Keratinocyte (primary cell): ENCODE data around the gene MMP28. TPM values are rescaled to one million over a fixed set of nuclear protein-coding genes. Genes with fewer than 3 reads are reported as not detected.
A peak's percentile ranks its signal among the peaks of the same experiment; 100 is the strongest.

Experiments
- DNase-seq: peaks from one replicate; pipeline ENCODE4 v3.0.0-alpha.2; 2011; ENCODE audit warnings: low read depth, missing footprints, low spot score
- FAIRE-seq: peaks from 2 replicates; lab custom pipeline; 2011; peaks lifted over from hg19 to GRCh38; lab: Jason Lieb, UNC
- H2AFZ ChIP-seq: 2 replicates; pipeline ENCODE4 v1.6.0; 2012; ENCODE audit warnings: low read length, control low read depth, inconsistent platforms; ENCODE audit not compliant: control insufficient read depth
- H3K27ac ChIP-seq: 2 replicates; pipeline ENCODE4 v1.5.1; 2011; ENCODE audit warnings: low read length; ENCODE audit not compliant: control insufficient read depth, insufficient read depth
- H3K27me3 ChIP-seq: 3 replicates; pipeline ENCODE4 v1.6.0; 2011; ENCODE audit warnings: low read length; ENCODE audit not compliant: control insufficient read depth, insufficient read depth; ENCODE audit errors: extremely low read depth
- H3K36me3 ChIP-seq, 2 experiments: 2 replicates in 1 of 2; 3 replicates in 1 of 2; pipeline ENCODE4 v1.5.1; 2011; ENCODE audit warnings: low read length in 2 of 2, mild to moderate bottlenecking in 1 of 2; ENCODE audit not compliant: control insufficient read depth in 2 of 2, insufficient read depth in 2 of 2; ENCODE audit errors: extremely low read depth in 1 of 2
- H3K4me1 ChIP-seq: 3 replicates; pipeline ENCODE4 v1.5.1; 2011; ENCODE audit warnings: low read length; ENCODE audit not compliant: control insufficient read depth, insufficient read depth; ENCODE audit errors: extremely low read depth
- H3K4me2 ChIP-seq: 3 replicates; pipeline ENCODE4 v1.6.0; 2011; ENCODE audit warnings: low read depth, low read length; ENCODE audit not compliant: control insufficient read depth, insufficient read depth; ENCODE audit errors: extremely low read depth
- H3K4me3 ChIP-seq, 3 experiments: fragments of 200-600 bp in 1 of 3; sonication (generic) in 1 of 3; 2 replicates in 2 of 3; 3 replicates in 1 of 3; pipeline ENCODE4 v1.5.1; 2011 to 2016; ENCODE audit warnings: low read length in 3 of 3, mild to moderate bottlenecking in 3 of 3, control low read depth in 2 of 3, inconsistent platforms in 1 of 3, low read depth in 1 of 3, mixed read lengths in 1 of 3, mixed run types in 1 of 3, moderate library complexity in 1 of 3; ENCODE audit not compliant: control insufficient read depth in 2 of 3, insufficient read depth in 2 of 3; ENCODE audit errors: extremely low read depth in 1 of 3
- H3K79me2 ChIP-seq: 2 replicates; pipeline ENCODE4 v1.6.0; 2012; ENCODE audit warnings: low read length; ENCODE audit not compliant: control insufficient read depth, insufficient read depth
- H3K9ac ChIP-seq: 3 replicates; pipeline ENCODE4 v1.6.0; 2011; ENCODE audit warnings: low read length; ENCODE audit not compliant: control insufficient read depth, insufficient read depth; ENCODE audit errors: extremely low read depth
- H3K9me1 ChIP-seq: 3 replicates; pipeline ENCODE4 v1.6.0; 2011; ENCODE audit warnings: low read length; ENCODE audit not compliant: control insufficient read depth, insufficient read depth; ENCODE audit errors: extremely low read depth
- H3K9me3 ChIP-seq: 2 replicates; pipeline ENCODE4 v1.5.1; 2012; ENCODE audit warnings: low read depth, low read length; ENCODE audit not compliant: control insufficient read depth
- H4K20me1 ChIP-seq: 3 replicates; pipeline ENCODE4 v1.6.0; 2011; ENCODE audit warnings: low read length; ENCODE audit not compliant: control insufficient read depth, insufficient read depth; ENCODE audit errors: extremely low read depth
- CTCF ChIP-seq, 3 experiments: IDR thresholded peaks in 1 of 3; conservative IDR thresholded peaks in 1 of 3; optimal IDR thresholded peaks in 1 of 3; 2 replicates in 2 of 3; 3 replicates in 1 of 3; pipeline versions ENCODE3 to v1.5.1; 2011; ENCODE audit warnings: low read length in 3 of 3, mild to moderate bottlenecking in 3 of 3, moderate library complexity in 2 of 3, control low read depth in 1 of 3, inconsistent platforms in 1 of 3; ENCODE audit not compliant: insufficient read depth in 2 of 3; ENCODE audit errors: extremely low read depth in 1 of 3
- EZH2 ChIP-seq: IDR thresholded peaks from one replicate; pipeline ENCODE4 v1.6.1; 2012; ENCODE audit warnings: inconsistent platforms, mild to moderate bottlenecking, low read length, moderate library complexity
- dilution Hi-C: fragments of 300-500 bp; cut with MboI; formaldehyde crosslinking; loops from one replicate; pipeline ENCODE4 v1.7.0; 2020; ENCODE audit warnings: low sequenced_read_pairs; ENCODE audit not compliant: extremely low pct_ligation_motif_present
- polyA plus RNA-seq, 5 experiments: library from polyadenylated mRNA; depleted of rRNA in 3 of 5; stranded (reverse) in 3 of 5; stranded (forward) in 1 of 5; unstranded in 1 of 5; fragments of >200 nt; gene quantifications; 1 replicate in 1 of 5; 2 replicates in 3 of 5; 3 replicates in 1 of 5; pipeline versions ENCODE4 v1.2.1 to v1.2.3, GENCODE V29; 2011 to 2012; ENCODE audit warnings: missing spikeins in 2 of 5, low read depth in 1 of 5, low replicate concordance in 1 of 5

MMP28 gene
- polyA plus RNA-seq, 1 donor (not counting 4 experiments of a cell fraction or from before 2014, with no cell fraction given), result 21.3 TPM

DNA sequence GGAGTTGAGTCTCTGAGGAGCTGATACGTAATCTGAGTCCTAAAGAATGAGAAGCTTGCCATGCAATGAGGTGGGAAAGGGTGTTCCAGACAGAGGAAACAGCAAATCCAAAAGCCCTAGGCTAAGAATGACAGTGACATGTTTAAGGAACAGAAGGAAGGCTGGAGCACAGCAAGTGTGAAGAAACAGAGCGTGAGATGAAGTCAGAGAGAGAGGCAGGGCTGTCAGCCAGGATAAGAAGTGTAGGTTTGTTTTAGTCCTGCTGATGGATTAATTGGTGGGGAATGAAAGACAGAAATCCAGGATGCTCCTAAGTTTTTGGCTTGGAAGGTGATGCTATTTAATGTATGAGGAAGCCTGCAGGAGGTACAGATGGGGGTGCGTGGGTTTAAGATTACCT lies 14.5 kb downstream of the MMP28 start:
- no peak overlapping the region for H2AFZ ChIP-seq
- no peaks in the 10 kb centered on the region for H4K20me1 ChIP-seq
- H3K79me2 ChIP-seq, result no peaks in the 10 kb centered on the region
- H3K9ac ChIP-seq, result no peak overlapping the region
- H3K4me3 ChIP-seq, result no peak overlapping the region
- H3K9me3 ChIP-seq, result no peaks in the 10 kb centered on the region
- no peaks in the 10 kb centered on the region for H3K27me3 ChIP-seq
- peaks cover 7 to 21% of the 10 kb centered on the region in 2 experiments for H3K36me3 ChIP-seq
- dilution Hi-C loops, result no loop called here
- FAIRE-seq (no peak), DNase-seq (no peak)
- peaks cover 42% of the 10 kb centered on the region for H3K4me1 ChIP-seq
- H3K9me1 ChIP-seq, result no peaks in the 10 kb centered on the region
- H3K4me2 ChIP-seq, result no peak overlapping the region
- H3K27ac ChIP-seq, result no peak overlapping the region
- TF ChIP-seq EZH2 (no peak), CTCF (optimal IDR thresholded peaks at IDR 0.05 in 1 of 3, IDR thresholded peaks at IDR 0.05 in 1 of 3, conservative IDR thresholded peaks at IDR 0.05 in 1 of 3; ENCODE audit: extremely low read depth in 1 of 3, insufficient read depth in 2 of 3, low read length in 3 of 3) (no peak)

DNA sequence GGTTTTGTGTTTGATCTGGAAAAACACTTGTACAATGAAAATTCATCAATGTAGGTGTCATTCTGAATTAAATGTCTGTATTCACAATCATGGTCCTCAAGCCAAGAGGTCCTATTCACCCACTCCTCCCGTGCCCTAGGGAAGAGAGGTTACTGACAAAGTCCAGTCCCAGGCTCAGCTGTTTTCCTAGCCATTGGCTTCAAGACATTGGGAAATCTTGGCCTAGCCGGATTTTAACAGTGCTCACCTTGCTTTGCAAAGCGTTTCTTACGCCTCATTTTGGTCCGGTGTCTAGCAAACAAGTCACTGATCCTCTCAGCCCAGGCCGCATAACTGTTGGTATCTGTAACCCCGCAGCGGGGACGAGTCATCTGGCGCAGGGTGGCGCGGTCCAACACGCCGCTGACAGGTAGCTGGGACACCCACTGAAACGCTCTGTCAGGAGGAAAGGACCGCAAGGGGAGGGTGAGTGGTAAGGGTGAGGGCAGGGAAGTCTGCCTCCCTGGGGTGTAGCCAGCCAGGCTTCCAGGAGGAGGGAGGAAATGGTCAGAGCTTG lies 16.7 kb downstream of the MMP28 start:
- DNase-seq (no peak), FAIRE-seq (no peak)
- Histone ChIP-seq H3K79me2 (no peaks in the 10 kb centered on the region), H3K4me1 (peaks cover 29% of the 10 kb centered on the region), H3K9me3 (no peaks in the 10 kb centered on the region), H3K27me3 (no peaks in the 10 kb centered on the region), H4K20me1 (no peaks in the 10 kb centered on the region), H3K36me3 (peaks cover 9 to 19% of the 10 kb centered on the region in 2 experiments), H2AFZ (no peak overlapping the region), H3K4me3 (no peak overlapping the region), H3K27ac (peak overlapping the region; percentile 29), H3K4me2 (no peak overlapping the region), H3K9ac (no peak overlapping the region), H3K9me1 (no peaks in the 10 kb centered on the region)
- dilution Hi-C loops, result no loop called here
- TF ChIP-seq CTCF (optimal IDR thresholded peaks at IDR 0.05 in 1 of 3, IDR thresholded peaks at IDR 0.05 in 1 of 3, conservative IDR thresholded peaks at IDR 0.05 in 1 of 3; ENCODE audit: extremely low read depth in 1 of 3, insufficient read depth in 2 of 3, low read length in 3 of 3) (no peak), EZH2 (no peak)
